GM12878 (cell line): ENCODE data around the gene CFAP53. TPM values are rescaled to one million over a fixed set of nuclear protein-coding genes. Genes with fewer than 3 reads are reported as not detected.
A peak's percentile ranks its signal among the peaks of the same experiment; 100 is the strongest.

Experiments used
- ATAC-seq: fragments of 200-7000 bp; cut with Tn5 transposase; 3 replicates; pipeline ENCODE4 v1.9.1; 2020; ENCODE audit warnings: mild to moderate bottlenecking, moderate library complexity
- BruUV-seq: library from RNA; stranded (reverse); fragments of 400-500 nt; replicated peaks from 2 replicates; lab custom pipeline; 2021; lab: Mats Ljungman, UMichigan
- CTCF ChIA-PET: fragments of 300-600 bp; sonication (Branson Sonifier 250); formaldehyde crosslinking; extraction: SDS; loops from one replicate; lab custom pipeline; 2021; ENCODE audit warnings: inconsistent platforms; lab: Yijun Ruan, JAX
- POLR2A ChIA-PET: fragments of 350-600 bp; formaldehyde crosslinking; extraction: SDS; loops from one replicate; lab custom pipeline; 2021; ENCODE audit warnings: inconsistent platforms; lab: Charles Lee
- RAD21 ChIA-PET: fragments of 300-600 bp; sonication (Branson Sonifier 250); formaldehyde crosslinking; loops from one replicate; lab custom pipeline; 2023; ENCODE audit warnings: antibody characterized with exemption; ENCODE audit not compliant: unreplicated experiment; lab: Charles Lee
- SMC1A ChIA-PET: fragments of 300-600 bp; sonication (Branson Sonifier 250); formaldehyde crosslinking; loops from one replicate; lab custom pipeline; 2023; ENCODE audit not compliant: unreplicated experiment, uncharacterized antibody; lab: Charles Lee
- DNase-seq: peaks from one replicate; pipeline ENCODE4 v3.0.0-alpha.2; 2011; ENCODE audit warnings: low read depth, low spot score
- FAIRE-seq: peaks from 3 replicates; lab custom pipeline; 2011; peaks lifted over from hg19 to GRCh38; lab: Jason Lieb, UNC
- H2AFZ ChIP-seq: 2 replicates; pipeline ENCODE4 v1.6.0; 2011; ENCODE audit warnings: low read depth, low read length, control low read depth; ENCODE audit not compliant: control insufficient read depth
- H3K27ac ChIP-seq: 2 replicates; pipeline ENCODE4 v1.5.1; 2011; ENCODE audit warnings: control low read depth; ENCODE audit not compliant: control insufficient read depth, insufficient read depth
- H3K27me3 ChIP-seq, 2 experiments: replicated peaks in 1 of 2; 2 replicates each; pipeline versions ENCODE4 v1.6.0 to v1.6.1; 2011; ENCODE audit warnings: low read length in 1 of 2; ENCODE audit not compliant: control insufficient read depth in 2 of 2, insufficient read depth in 2 of 2
- H3K36me3 ChIP-seq, 2 experiments: 2 replicates each; pipeline ENCODE4 v1.5.1; 2011; ENCODE audit warnings: low read length in 1 of 2; ENCODE audit not compliant: control insufficient read depth in 2 of 2, insufficient read depth in 2 of 2
- H3K4me1 ChIP-seq: 2 replicates; pipeline ENCODE4 v1.6.1; 2011; ENCODE audit warnings: mild to moderate bottlenecking, low read length, moderate library complexity, mixed read lengths; ENCODE audit not compliant: control insufficient read depth, insufficient read depth
- H3K4me2 ChIP-seq: 2 replicates; pipeline ENCODE4 v1.6.0; 2011; ENCODE audit warnings: control low read depth; ENCODE audit not compliant: control insufficient read depth, insufficient read depth
- H3K4me3 ChIP-seq: fragments of 200-600 bp; sonication (generic); 2 replicates; pipeline ENCODE4 v1.5.1; 2016
- H3K79me2 ChIP-seq: 2 replicates; pipeline ENCODE4 v1.6.0; 2011; ENCODE audit warnings: low read length; ENCODE audit not compliant: control insufficient read depth, insufficient read depth
- H3K9ac ChIP-seq: 2 replicates; pipeline ENCODE4 v1.8.0; 2011; ENCODE audit warnings: low read length, control low read depth, mixed read lengths; ENCODE audit not compliant: control insufficient read depth, insufficient read depth
- H3K9me3 ChIP-seq: replicated peaks from 3 replicates; pipeline ENCODE4 v1.5.1; 2011; ENCODE audit warnings: mild to moderate bottlenecking, low read length; ENCODE audit not compliant: control insufficient read depth, insufficient read depth
- H4K20me1 ChIP-seq: 2 replicates; pipeline ENCODE4 v1.6.0; 2011; ENCODE audit not compliant: control insufficient read depth, insufficient read depth
- CBX5 ChIP-seq: sonication (generic); IDR thresholded peaks from 2 replicates; pipeline ENCODE4 v1.6.1; 2016; ENCODE audit warnings: low read depth, moderate library complexity, mild to moderate bottlenecking, inconsistent platforms
- IKZF2 ChIP-seq, 2 experiments: fragments of 450-650 bp; IDR thresholded peaks; 2 replicates each; pipeline ENCODE4 v1.6.1; 2017; ENCODE audit warnings: mild to moderate bottlenecking in 2 of 2, moderate library complexity in 2 of 2
- JUNB ChIP-seq: IDR thresholded peaks from 2 replicates; pipeline ENCODE4 v1.6.1; 2016; ENCODE audit warnings: antibody characterized with exemption, mild to moderate bottlenecking
- MTA3 ChIP-seq: IDR thresholded peaks from 2 replicates; pipeline ENCODE4 v1.6.1; 2012; ENCODE audit warnings: low read length, inconsistent platforms, borderline replicate concordance
- MXI1 ChIP-seq: fragments of 150-350 bp; IDR thresholded peaks from 2 replicates; pipeline ENCODE4 v1.6.1; 2011; ENCODE audit warnings: low read depth, mild to moderate bottlenecking, inconsistent platforms, low read length, improper control_type of control experiment
- REST ChIP-seq: IDR thresholded peaks from 2 replicates; pipeline ENCODE4 v1.6.1; 2012; ENCODE audit warnings: mild to moderate bottlenecking, low read depth, low read length
- SREBF1 ChIP-seq: IDR thresholded peaks from 2 replicates; pipeline ENCODE4 v1.6.1; 2012; ENCODE audit warnings: mild to moderate bottlenecking, low read length
- SREBF2 ChIP-seq: IDR thresholded peaks from 2 replicates; pipeline ENCODE4 v1.6.1; 2012; ENCODE audit warnings: mild to moderate bottlenecking, low read length
- TCF7 ChIP-seq: IDR thresholded peaks from 2 replicates; pipeline ENCODE4 v1.6.1; 2014; ENCODE audit warnings: antibody characterized with exemption, borderline replicate concordance
- YY1 ChIP-seq: IDR thresholded peaks from 2 replicates; pipeline ENCODE4 v1.6.1; 2011; ENCODE audit warnings: low read depth, mild to moderate bottlenecking, low read length
- ZBTB40 ChIP-seq: fragments of 450-650 bp; IDR thresholded peaks from 2 replicates; pipeline ENCODE4 v1.6.1; 2016; ENCODE audit warnings: mild to moderate bottlenecking, moderate library complexity, borderline replicate concordance
- WGBS: methylation state at CpG from one replicate; pipeline ENCODE4 v1.1.6; 2016; ENCODE audit warnings: low lambda C conversion rate; ENCODE audit not compliant: insufficient replicate concordance, insufficient coverage; ENCODE audit errors: missing lambda C conversion rate; 5-methylcytosine and 5-hydroxymethylcytosine counted together
- in situ Hi-C: fragments of 300-500 bp; cut with MboI; formaldehyde crosslinking; loops from 9 replicates; pipeline ENCODE4 v1.14.3; 2018; ENCODE audit warnings: mixed read lengths
- intact Hi-C: fragments of 100-400 bp; cut with micrococcal nuclease; formaldehyde crosslinking; loops from one replicate; pipeline ENCODE4 v1.14.2; 2022; ENCODE audit not compliant: unreplicated experiment
- polyA plus RNA-seq, 11 experiments: library from polyadenylated mRNA; depleted of rRNA in 4 of 11; unstranded in 6 of 11; stranded (reverse) in 5 of 11; fragments of >200 nt; fragmentation: Nextera tagmentation in 4 of 11; fragmentation: Illumina TruSeq in 1 of 11; extraction: Ambion mirVana in 4 of 11; extraction: Trizol in 1 of 11; gene quantifications; 1 replicate in 1 of 11; 2 replicates in 10 of 11; pipeline versions ENCODE4 v1.2.1 to v1.2.3, GENCODE V29; 2011 to 2016; ENCODE audit warnings: inconsistent platforms in 2 of 11, missing spikeins in 2 of 11, low read depth in 1 of 11
- total RNA-seq, 4 experiments: library from RNA; depleted of rRNA in 3 of 4; stranded (reverse); fragments of >200 nt in 3 of 4; fragmentation: Illumina TruSeq in 1 of 4; extraction: Trizol in 1 of 4; gene quantifications; 2 replicates each; pipeline versions ENCODE4 v1.2.1 to v1.2.3, GENCODE V29; 2013 to 2021
- TF ChIP-seq, protein P1 (sequence below): fragments of 450-650 bp; IDR thresholded peaks from 2 replicates; pipeline ENCODE4 v1.6.1; 2017; ENCODE audit warnings: low read depth, mild to moderate bottlenecking, moderate library complexity
- TF ChIP-seq, protein P2 (sequence below): IDR thresholded peaks from 2 replicates; pipeline ENCODE4 v1.6.1; 2012; ENCODE audit warnings: low read depth, low read length, improper control_type of control experiment

CFAP53 gene
- total and polyA plus RNA-seq, 10 of the 15 experiments (the other 5 are each of a cell fraction or from before 2014, with no cell fraction given) = 0.05 to 0.31 (median 0.12) TPM; not detected in 1

DNA sequence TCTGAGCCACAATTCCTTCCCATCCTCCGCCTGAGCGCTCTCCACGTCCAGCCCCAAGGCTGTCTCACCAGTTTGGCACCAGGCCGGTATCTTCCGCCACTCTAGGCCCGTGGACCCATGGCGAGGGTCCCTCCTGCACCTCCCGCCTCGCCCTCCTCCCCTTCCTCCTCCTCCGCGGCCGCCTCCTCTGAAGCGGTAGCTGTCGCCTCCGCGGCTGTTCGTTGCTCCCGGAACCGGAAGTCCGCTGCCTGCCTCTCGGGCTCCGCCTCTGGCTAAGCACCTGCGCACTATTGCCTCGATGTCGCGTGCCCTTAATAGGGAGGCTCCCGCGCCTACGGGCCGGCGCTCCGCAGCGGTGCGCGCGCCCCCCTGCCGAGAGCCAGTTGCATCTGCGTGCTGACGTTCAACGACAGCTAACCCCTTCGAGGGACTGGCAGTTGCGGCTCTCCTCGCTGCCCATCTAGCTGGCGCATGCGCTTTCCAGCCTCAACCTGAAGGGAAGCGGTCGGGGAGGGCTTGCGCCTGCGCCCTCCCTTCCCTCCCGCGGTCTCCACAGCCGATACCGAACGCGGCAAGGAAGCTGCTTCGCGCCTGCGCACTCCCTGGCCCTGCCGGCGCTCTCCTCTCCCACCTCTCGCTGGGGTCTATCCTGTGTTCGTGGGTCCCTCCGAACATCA lies 15.1 kb upstream of the CFAP53 start, which contains the start of gene MBD1:
Gene MBD1, minus strand, starts transcription at position 229 of the 677 bp plus-strand sequence. CDS start 1,531 bp downstream, outside the sequence.
- Histone ChIP-seq H3K27ac (peak within 1 kb of the TSS; percentile 88), H3K27me3 (no peaks in the 10 kb centered on the region), H3K4me1 (peaks cover 16% of the 10 kb centered on the region), H3K9ac (peak within 1 kb of the TSS; percentile 81), H3K4me2 (peak within 1 kb of the TSS; percentile 95), H2AFZ (peak within 1 kb of the TSS; percentile 80), H3K36me3 (peaks cover 40 to 41% of the 10 kb centered on the region in 2 experiments), H3K79me2 (peaks cover 46% of the 10 kb centered on the region), H3K9me3 (no peaks in the 10 kb centered on the region), H4K20me1 (no peaks in the 10 kb centered on the region), H3K4me3 (peak within 1 kb of the TSS; percentile 99)
- DNase-seq (peak; percentile 96), FAIRE-seq (peak; percentile 99), ATAC-seq (peak; percentile 96)
- in situ Hi-C loops (loop anchor here (10.0 to 25.0 kb wide), 3 partner anchors 73 to 1469 kb away; no protein-coding TSS in a partner anchor), intact Hi-C loops (loop anchor here (1.0 to 10.0 kb wide), 4 partner anchors 15 to 1327 kb away; partner anchors contain the start of genes C18orf32, CFAP53 and SMAD7)
- POLR2A ChIA-PET = interaction anchor here (0.7 to 2.1 kb wide), 11 partner anchors 9 to 93 kb away, joined by 3 to 24 read pairs (median 4); partner anchors contain the start of gene SKA1
- RAD21 ChIA-PET = interaction anchor here (0.7 to 3.9 kb wide), 15 partner anchors 9 to 95 kb away, joined by 3 to 49 read pairs (median 3); partner anchors contain the start of gene CFAP53
- SMC1A ChIA-PET = interaction anchor here (0.7 to 2.6 kb wide), 11 partner anchors 10 to 689 kb away, joined by 3 to 27 read pairs (median 5); partner anchors contain the start of gene CFAP53
- no TSS peak for BruUV-seq
- CTCF ChIA-PET = interaction anchor here (0.7 to 3.7 kb wide), 8 partner anchors 13 to 148 kb away, joined by 3 to 37 read pairs (median 3); partner anchors contain the start of gene CFAP53
- under 1% methylated on average over 62 of the region's 63 CpGs for WGBS
- TF ChIP-seq YY1 (peak; percentile 64), TCF7 (no peak), MXI1 (0 out of 2 replicates have a peak, but pooled peaks have one; percentile 64), IKZF2 (IDR thresholded peaks at IDR 0.05) (no peak), SREBF2 (no peak), SREBF1 (no peak), REST (no peak), JUNB (no peak), MTA3 (no peak), ZBTB40 (peak; percentile 93), CBX5 (no peak)
- TF ChIP-seq, protein P1, sequence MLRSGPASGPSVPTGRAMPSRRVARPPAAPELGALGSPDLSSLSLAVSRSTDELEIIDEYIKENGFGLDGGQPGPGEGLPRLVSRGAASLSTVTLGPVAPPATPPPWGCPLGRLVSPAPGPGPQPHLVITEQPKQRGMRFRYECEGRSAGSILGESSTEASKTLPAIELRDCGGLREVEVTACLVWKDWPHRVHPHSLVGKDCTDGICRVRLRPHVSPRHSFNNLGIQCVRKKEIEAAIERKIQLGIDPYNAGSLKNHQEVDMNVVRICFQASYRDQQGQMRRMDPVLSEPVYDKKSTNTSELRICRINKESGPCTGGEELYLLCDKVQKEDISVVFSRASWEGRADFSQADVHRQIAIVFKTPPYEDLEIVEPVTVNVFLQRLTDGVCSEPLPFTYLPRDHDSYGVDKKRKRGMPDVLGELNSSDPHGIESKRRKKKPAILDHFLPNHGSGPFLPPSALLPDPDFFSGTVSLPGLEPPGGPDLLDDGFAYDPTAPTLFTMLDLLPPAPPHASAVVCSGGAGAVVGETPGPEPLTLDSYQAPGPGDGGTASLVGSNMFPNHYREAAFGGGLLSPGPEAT = peak; percentile 59; the same call in 1 of the 2 replicates
- TF ChIP-seq, protein P2, sequence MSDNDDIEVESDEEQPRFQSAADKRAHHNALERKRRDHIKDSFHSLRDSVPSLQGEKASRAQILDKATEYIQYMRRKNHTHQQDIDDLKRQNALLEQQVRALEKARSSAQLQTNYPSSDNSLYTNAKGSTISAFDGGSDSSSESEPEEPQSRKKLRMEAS = peak; percentile 84; the same call in 1 of the 2 replicates
